GM19468 (cell line): Measurements from ENCODE around the gene SCGB3A2.
"Not testable (repeated sequence)": the region's sequence is repeated elsewhere in the genome, so short reads cannot be mapped to it uniquely, and the experiment has no call there.

Experiments used
- ATAC-seq: cut with Tn5 transposase; IDR thresholded peaks from one replicate; pipeline ENCODE4 v1.9.1; 2021; ENCODE audit warnings: mild to moderate bottlenecking, moderate library complexity, moderate number of reproducible peaks; ENCODE audit not compliant: unreplicated experiment; ENCODE audit errors: extremely low read depth

SCGB3A2 gene

GRCh38 chr5:147860641-147861025, 17.9 kb upstream of the SCGB3A2 start:
- ATAC-seq: no peak

- ATAC-seq: no peak
Measured at GRCh38 chr5:147863454-147864158, 14.9 kb upstream of the SCGB3A2 start.

GRCh38 chr5:147869112-147869511, 9.4 kb upstream of the SCGB3A2 start:
- ATAC-seq: no peak

- ATAC-seq: not testable (repeated sequence)
Measured at GRCh38 chr5:147869892-147870291, 8.6 kb upstream of the SCGB3A2 start.

- ATAC-seq: not testable (repeated sequence)
Measured at GRCh38 chr5:147871980-147872549, 6.4 kb upstream of the SCGB3A2 start.

DNA sequence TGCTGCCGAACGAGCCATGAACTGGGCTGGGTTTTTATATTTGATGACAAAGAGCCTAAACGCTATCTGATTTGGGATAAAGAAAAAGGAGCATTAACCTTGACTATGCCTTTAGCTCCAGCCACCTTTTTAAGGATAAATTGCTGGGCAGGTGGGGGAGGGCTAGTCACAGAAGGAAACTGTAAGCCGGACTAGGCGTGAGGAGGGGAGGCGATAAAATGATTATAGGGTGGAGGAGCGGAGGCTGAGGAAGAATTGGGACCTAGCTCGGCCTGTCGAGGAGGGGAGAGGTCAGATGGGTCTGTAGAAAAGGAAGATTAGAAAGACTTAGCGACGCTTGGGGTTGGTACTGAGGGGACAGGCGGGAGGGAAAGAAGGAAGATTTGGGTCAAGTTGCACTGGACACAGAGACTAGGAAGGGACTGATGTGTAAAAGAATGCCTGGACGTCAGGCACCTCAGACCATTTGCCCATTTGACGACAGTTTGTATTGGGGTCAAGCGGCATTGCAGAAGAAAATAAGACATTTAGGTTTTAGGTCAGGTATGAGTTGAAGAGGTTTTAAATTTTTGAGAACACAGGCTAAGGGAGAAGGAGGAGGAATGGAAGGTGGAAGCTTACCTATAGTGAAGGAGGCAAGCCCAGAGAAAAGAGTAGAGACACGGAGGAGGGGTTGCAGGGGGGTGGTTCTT, 5.6 kb upstream of the SCGB3A2 start:
- ATAC-seq: not testable (repeated sequence)

DNA sequence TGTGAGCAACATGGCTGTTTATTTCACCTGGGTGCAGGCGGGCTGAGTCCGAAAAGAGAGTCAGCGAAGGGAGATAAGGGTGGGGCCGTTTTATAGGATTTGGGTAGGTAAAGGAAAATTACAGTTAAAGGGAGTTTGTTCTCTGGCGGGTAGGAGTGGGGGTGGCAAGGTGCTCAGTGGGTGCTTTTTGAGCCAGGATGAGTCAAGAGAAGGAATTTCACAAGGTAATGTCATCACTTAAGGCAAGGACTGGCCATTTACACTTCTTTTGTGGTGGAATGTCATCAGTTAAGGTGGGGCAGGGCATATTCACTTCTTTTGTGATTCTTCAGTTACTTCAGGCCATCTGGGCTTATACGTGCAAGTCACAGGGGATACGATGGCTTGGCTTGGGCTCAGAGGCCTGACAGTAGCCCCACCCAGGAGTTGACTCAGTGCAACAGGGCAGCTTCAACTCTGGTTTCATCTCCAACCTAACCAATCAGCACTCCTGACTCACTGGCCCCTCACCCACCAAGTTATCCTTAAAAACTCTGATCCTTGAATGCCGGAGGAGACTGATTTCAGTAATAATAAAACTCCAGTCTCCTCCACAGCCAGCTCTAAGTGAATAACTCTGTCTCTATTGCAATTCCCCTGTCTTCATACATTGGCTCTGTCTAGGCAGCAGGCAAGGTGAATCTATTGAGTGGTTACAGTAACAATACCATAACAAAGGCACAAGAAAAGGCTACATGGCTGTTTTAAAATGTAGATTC, 4.2 kb upstream of the SCGB3A2 start:
- ATAC-seq: not testable (repeated sequence)

- ATAC-seq: no peak
Measured at GRCh38 chr5:147874910-147875367, 3.6 kb upstream of the SCGB3A2 start.

DNA sequence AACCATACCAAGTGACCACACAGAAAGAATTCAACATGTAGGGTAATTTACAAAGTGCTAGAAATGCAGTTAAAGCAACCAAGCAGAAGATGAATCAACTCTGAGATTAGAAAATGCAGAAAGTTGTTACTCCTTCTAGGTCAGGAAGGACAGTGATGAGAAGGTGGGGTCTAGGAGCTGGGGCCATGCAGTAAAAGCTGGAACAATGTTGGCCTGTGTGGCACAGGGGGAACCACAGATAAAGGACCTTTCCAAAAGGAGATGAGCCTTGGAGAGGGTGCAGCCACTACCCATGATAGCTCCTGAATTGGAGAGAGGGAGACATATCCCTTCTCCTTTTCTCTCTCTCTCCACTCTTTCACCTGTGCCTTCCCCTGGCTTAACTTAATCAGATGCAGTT, 2.4 kb upstream of the SCGB3A2 start:
- ATAC-seq: no peak

DNA sequence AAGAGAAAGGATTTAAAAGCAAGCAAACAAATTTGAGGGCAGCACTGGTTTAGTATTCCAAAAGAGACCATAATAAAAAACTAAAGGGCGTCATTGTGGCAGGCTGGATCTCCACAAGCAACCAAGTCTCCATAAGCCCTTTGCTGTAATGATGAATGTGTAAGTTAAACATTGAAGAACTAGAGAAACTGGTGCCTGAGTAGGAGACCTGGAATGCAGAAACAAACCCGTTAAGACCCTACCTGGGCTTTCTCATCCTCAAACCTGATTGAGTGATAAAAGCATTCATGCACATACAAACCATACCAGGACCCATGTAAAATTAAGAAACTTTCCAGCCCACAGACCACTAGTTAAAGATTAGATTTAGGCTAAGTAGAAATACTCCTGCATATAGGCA, 1.9 kb upstream of the SCGB3A2 start:
- no peak for ATAC-seq

DNA sequence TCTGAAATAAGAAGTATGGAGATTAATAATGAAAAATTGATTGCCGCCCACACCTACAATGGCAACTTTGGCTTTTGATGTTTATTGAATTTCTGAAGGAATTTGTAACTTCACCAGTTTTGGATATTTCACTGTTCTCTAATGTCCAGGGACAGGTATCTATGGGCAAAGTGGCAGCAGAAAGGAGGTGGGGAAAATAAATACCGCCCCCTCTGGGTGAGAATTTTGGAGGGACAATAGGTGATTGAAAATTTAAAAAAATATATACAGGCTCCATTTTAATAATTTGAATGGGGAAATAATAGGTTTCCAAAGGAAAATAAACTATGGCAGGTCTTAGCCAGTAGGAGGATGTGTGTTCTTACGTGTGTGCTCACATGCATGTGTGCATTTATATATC, 1.3 kb downstream of the SCGB3A2 start:
- no peak for ATAC-seq

DNA sequence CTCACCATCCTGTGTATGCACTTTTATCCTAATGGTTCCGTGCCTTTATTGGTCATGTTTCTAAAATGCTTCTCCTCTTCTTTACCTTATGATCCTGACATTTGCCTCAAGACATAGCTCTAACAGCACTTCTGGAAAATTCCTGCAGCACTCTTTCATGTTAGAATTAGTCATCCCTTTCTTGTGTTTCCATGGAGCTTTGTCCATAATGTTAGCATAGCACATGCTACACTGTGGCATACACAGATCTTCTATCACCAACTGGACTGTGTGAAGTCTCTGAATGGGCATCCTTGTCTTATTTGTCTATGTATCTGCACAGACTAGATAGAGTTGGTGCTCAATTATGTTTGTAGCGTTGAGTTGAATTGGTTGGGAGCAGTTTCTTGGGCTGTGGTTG, 2.0 kb downstream of the SCGB3A2 start:
- ATAC-seq: no peak

- ATAC-seq: no peak
Measured at GRCh38 chr5:147882586-147883313, 4.2 kb downstream of the SCGB3A2 start.

DNA sequence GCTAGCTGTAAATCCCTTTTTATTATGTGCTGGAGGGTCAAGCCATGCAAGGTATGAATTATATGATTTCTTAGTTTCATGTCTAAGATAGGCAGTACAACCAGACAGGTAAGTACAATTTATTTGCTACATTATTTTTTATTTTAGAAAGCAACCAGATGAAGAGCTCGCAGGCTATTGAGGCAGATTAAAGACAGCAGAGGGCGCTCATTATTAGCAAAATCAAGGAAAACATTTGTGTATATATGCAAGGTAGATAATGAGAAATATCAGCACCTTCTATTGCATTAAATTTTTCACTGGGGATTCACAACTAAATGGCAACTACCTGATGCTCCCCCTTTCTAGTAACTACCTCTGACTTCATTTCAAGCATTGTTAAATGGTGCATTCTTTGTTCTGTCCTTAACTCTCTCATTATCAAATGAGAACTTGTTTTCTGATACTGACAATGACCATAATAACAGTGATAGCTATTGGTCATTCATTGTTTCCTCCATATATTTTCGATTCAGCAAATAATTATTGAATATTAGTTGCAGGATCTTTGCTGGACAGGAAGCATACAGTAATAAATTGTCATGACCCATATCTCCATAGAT, 8.6 kb downstream of the SCGB3A2 start:
- no peak for ATAC-seq

- ATAC-seq: no peak
Measured at GRCh38 chr5:147887930-147888329, 9.4 kb downstream of the SCGB3A2 start.

- no peak for ATAC-seq
Measured at GRCh38 chr5:147892696-147893296, 14.3 kb downstream of the SCGB3A2 start.

- ATAC-seq: no peak
Measured at GRCh38 chr5:147893820-147894219, 15.3 kb downstream of the SCGB3A2 start.

GRCh38 chr5:147895864-147896263, 17.4 kb downstream of the SCGB3A2 start:
- no peak for ATAC-seq

DNA sequence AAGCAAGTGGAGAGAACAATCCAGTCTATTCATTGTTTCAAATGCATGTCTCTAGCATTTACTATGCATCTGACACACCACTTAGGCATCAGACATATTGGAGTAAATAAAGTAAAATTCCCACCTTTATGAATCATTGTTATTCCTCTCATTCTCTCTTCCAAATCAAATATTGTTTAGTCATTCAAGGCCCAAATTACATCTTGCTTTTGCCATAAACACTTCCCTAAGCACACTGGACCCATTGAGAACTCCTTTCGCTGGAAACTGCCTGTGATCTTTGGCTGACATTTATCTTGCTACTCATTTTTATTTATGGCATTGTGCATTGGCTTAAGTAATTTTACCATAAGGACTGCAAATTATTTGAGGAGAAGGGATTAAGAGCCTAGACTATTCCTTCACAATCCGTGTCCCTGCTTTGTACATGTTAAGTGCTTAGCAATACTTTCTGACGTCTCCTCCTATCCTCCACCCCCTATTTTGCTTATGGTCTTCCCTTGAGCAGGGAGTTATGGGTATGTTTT, 20.4 kb downstream of the SCGB3A2 start:
- no peak for ATAC-seq
